ENCODE results near the gene COL15A1.
"Not testable (repeated sequence)": the region's sequence is repeated elsewhere in the genome, so short reads cannot be mapped to it uniquely, and the experiment has no call there.

Gene COL15A1

GRCh38 chr9:99000476-99001395 lies 57.0 kb downstream of the COL15A1 start:
- Mint-ChIP-seq H3K9me3 (no peaks in the 10 kb centered on the region), H3K27ac (no peak overlapping the region), H3K27me3 (no peaks in the 10 kb centered on the region), H3K4me1 (peaks cover 28% of the 10 kb centered on the region), H3K4me3 (no peak overlapping the region), H3K36me3 (no peaks in the 10 kb centered on the region)

- Mint-ChIP-seq H3K4me3 (no peak overlapping the region), H3K27me3 (no peaks in the 10 kb centered on the region), H3K4me1 (peaks cover 28% of the 10 kb centered on the region), H3K27ac (no peak overlapping the region), H3K36me3 (no peaks in the 10 kb centered on the region), H3K9me3 (no peaks in the 10 kb centered on the region)
Measured at GRCh38 chr9:99001892-99002291, 58.2 kb downstream of the COL15A1 start.

GRCh38 chr9:99002706-99003105 lies 59.0 kb downstream of the COL15A1 start:
- H3K9me3 Mint-ChIP-seq, result no peaks in the 10 kb centered on the region
- H3K4me3 Mint-ChIP-seq, result no peak overlapping the region
- no peaks in the 10 kb centered on the region for H3K36me3 Mint-ChIP-seq
- H3K4me1 Mint-ChIP-seq, result peaks cover 28% of the 10 kb centered on the region
- H3K27ac Mint-ChIP-seq, result no peak overlapping the region
- H3K27me3 Mint-ChIP-seq, result no peaks in the 10 kb centered on the region

GRCh38 chr9:99003308-99003707 lies 59.6 kb downstream of the COL15A1 start:
- Mint-ChIP-seq H3K36me3 (no peaks in the 10 kb centered on the region), H3K4me1 (peaks cover 28% of the 10 kb centered on the region), H3K27ac (no peak overlapping the region), H3K4me3 (no peak overlapping the region), H3K9me3 (no peaks in the 10 kb centered on the region), H3K27me3 (no peaks in the 10 kb centered on the region)

- Mint-ChIP-seq H3K9me3 (no peaks in the 10 kb centered on the region), H3K27ac (peak overlapping the region; percentile 5), H3K4me1 (peaks cover 28% of the 10 kb centered on the region)
Measured at GRCh38 chr9:99004115-99004514, 60.4 kb downstream of the COL15A1 start.

GRCh38 chr9:99004717-99005460 lies 61.2 kb downstream of the COL15A1 start:
- H3K9me3 Mint-ChIP-seq, result no peaks in the 10 kb centered on the region
- H3K27me3 Mint-ChIP-seq, result no peaks in the 10 kb centered on the region
- peaks cover 28% of the 10 kb centered on the region for H3K4me1 Mint-ChIP-seq
- H3K36me3 Mint-ChIP-seq, result peaks cover under 1% of the 10 kb centered on the region
- H3K4me3 Mint-ChIP-seq, result no peak overlapping the region
- H3K27ac Mint-ChIP-seq, result no peak overlapping the region

More at GRCh38 chr9:99004115-99004514, 60.4 kb downstream of the COL15A1 start:
- Mint-ChIP-seq H3K4me3 (no peak overlapping the region), H3K36me3 (no peaks in the 10 kb centered on the region), H3K27me3 (no peaks in the 10 kb centered on the region)

- H3K4me1 Mint-ChIP-seq, result peaks cover 23% of the 10 kb centered on the region
- H3K9me3 Mint-ChIP-seq, result no peaks in the 10 kb centered on the region
- H3K36me3 Mint-ChIP-seq, result peaks cover 5% of the 10 kb centered on the region
- no peak overlapping the region for H3K27ac Mint-ChIP-seq
- H3K4me3 Mint-ChIP-seq, result no peak overlapping the region
- no peaks in the 10 kb centered on the region for H3K27me3 Mint-ChIP-seq
Measured at GRCh38 chr9:99005651-99006050, 61.9 kb downstream of the COL15A1 start.

- peaks cover 15% of the 10 kb centered on the region for H3K4me1 Mint-ChIP-seq
- no peaks in the 10 kb centered on the region for H3K27me3 Mint-ChIP-seq
- no peak overlapping the region for H3K4me3 Mint-ChIP-seq
- no peak overlapping the region for H3K27ac Mint-ChIP-seq
- peaks cover 6% of the 10 kb centered on the region for H3K36me3 Mint-ChIP-seq
- H3K9me3 Mint-ChIP-seq, result no peaks in the 10 kb centered on the region
Measured at GRCh38 chr9:99006511-99006910, 62.8 kb downstream of the COL15A1 start.

- H3K9me3 Mint-ChIP-seq, result no peaks in the 10 kb centered on the region
- no peak overlapping the region for H3K4me3 Mint-ChIP-seq
- H3K27ac Mint-ChIP-seq, result no peak overlapping the region
- no peaks in the 10 kb centered on the region for H3K27me3 Mint-ChIP-seq
- H3K4me1 Mint-ChIP-seq, result peaks cover 12% of the 10 kb centered on the region
- H3K36me3 Mint-ChIP-seq, result peaks cover 6% of the 10 kb centered on the region
Measured at GRCh38 chr9:99006979-99007378, 63.3 kb downstream of the COL15A1 start.

- H3K27me3 Mint-ChIP-seq, result no peaks in the 10 kb centered on the region
- no peak overlapping the region for H3K27ac Mint-ChIP-seq
- peaks cover 19% of the 10 kb centered on the region for H3K4me1 Mint-ChIP-seq
- no peak overlapping the region for H3K4me3 Mint-ChIP-seq
- peaks cover 6% of the 10 kb centered on the region for H3K36me3 Mint-ChIP-seq
- H3K9me3 Mint-ChIP-seq, result no peaks in the 10 kb centered on the region
Measured at GRCh38 chr9:99008203-99008602, 64.5 kb downstream of the COL15A1 start.

- H3K9me3 Mint-ChIP-seq, H3K4me3 Mint-ChIP-seq, H3K27me3 Mint-ChIP-seq, H3K27ac Mint-ChIP-seq, H3K36me3 Mint-ChIP-seq: not testable (repeated sequence)
- peaks cover 26% of the 10 kb centered on the region for H3K4me1 Mint-ChIP-seq
Measured at GRCh38 chr9:99010393-99010792, 66.7 kb downstream of the COL15A1 start.

GRCh38 chr9:99011161-99011709 lies 67.5 kb downstream of the COL15A1 start:
- peaks cover 6% of the 10 kb centered on the region for H3K36me3 Mint-ChIP-seq
- no peak overlapping the region for H3K27ac Mint-ChIP-seq
- no peak overlapping the region for H3K4me3 Mint-ChIP-seq
- H3K9me3 Mint-ChIP-seq, result no peaks in the 10 kb centered on the region
- no peaks in the 10 kb centered on the region for H3K27me3 Mint-ChIP-seq
- H3K4me1 Mint-ChIP-seq, result peaks cover 32% of the 10 kb centered on the region

- Mint-ChIP-seq H3K27ac (peak overlapping the region; percentile 94), H3K36me3 (peaks cover 6% of the 10 kb centered on the region), H3K4me3 (no peak overlapping the region), H3K9me3 (no peaks in the 10 kb centered on the region), H3K4me1 (peaks cover 32% of the 10 kb centered on the region), H3K27me3 (no peaks in the 10 kb centered on the region)
Measured at GRCh38 chr9:99012957-99013512, 69.3 kb downstream of the COL15A1 start.

GRCh38 chr9:99013550-99013949 lies 69.8 kb downstream of the COL15A1 start:
- Mint-ChIP-seq H3K4me1 (peaks cover 35% of the 10 kb centered on the region), H3K27ac (peak overlapping the region; percentile 94), H3K36me3 (peaks cover 6% of the 10 kb centered on the region), H3K9me3 (no peaks in the 10 kb centered on the region), H3K4me3 (peak overlapping the region; percentile 60), H3K27me3 (no peaks in the 10 kb centered on the region)

- Mint-ChIP-seq H3K4me3 (no peak overlapping the region), H3K9me3 (no peaks in the 10 kb centered on the region), H3K27ac (no peak overlapping the region), H3K27me3 (no peaks in the 10 kb centered on the region), H3K4me1 (peaks cover 39% of the 10 kb centered on the region), H3K36me3 (peaks cover 2% of the 10 kb centered on the region)
Measured at GRCh38 chr9:99015448-99015847, 71.7 kb downstream of the COL15A1 start.

Data from activated naive CD4-positive, alpha-beta T cell treated with anti-CD3 and anti-CD28 coated beads, Interleukin-2, amount 50 U/mL, for 24 hours (primary cell).